PFSK-1 (cell line): ENCODE data around the gene DCT.

Experiments used
- FOXP2 ChIP-seq: optimal IDR thresholded peaks from 2 replicates; pipeline ENCODE3; 2011; ENCODE audit warnings: borderline replicate concordance, control low read depth, inconsistent platforms; ENCODE audit not compliant: insufficient read depth; ENCODE audit errors: extremely low read length, extremely low read depth
- POLR2AphosphoS5 ChIP-seq: IDR thresholded peaks from 2 replicates; pipeline ENCODE4 v1.6.1; 2012; ENCODE audit warnings: low read depth, mild to moderate bottlenecking, control low read depth, low read length, moderate library complexity
- REST ChIP-seq, 2 experiments: IDR thresholded peaks; 2 replicates each; pipeline versions ENCODE4 v1.6.1 to v1.8.0; 2011 to 2012; ENCODE audit warnings: low read depth in 2 of 2, low read length in 2 of 2, control low read depth in 1 of 2, inconsistent platforms in 1 of 2, mild to moderate bottlenecking in 1 of 2, moderate library complexity in 1 of 2; ENCODE audit not compliant: insufficient read depth in 1 of 2
- SIN3A ChIP-seq: IDR thresholded peaks from 2 replicates; pipeline ENCODE4 v1.6.1; 2012; ENCODE audit warnings: mild to moderate bottlenecking, low read length, moderate library complexity, borderline replicate concordance; ENCODE audit not compliant: insufficient read depth
- TAF1 ChIP-seq: IDR thresholded peaks from 2 replicates; pipeline ENCODE4 v1.6.1; 2012; ENCODE audit warnings: low read length, control low read depth, borderline replicate concordance; ENCODE audit not compliant: insufficient read depth

DCT gene

GRCh38 chr13:94515911-94516310, 36.4 kb upstream of the DCT start:
- TF ChIP-seq TAF1 (no peak), FOXP2 (no peak), REST (IDR thresholded peaks at IDR 0.05; ENCODE audit: insufficient read depth in 1 of 2, low read depth in 2 of 2, low read length in 2 of 2) (no peak), POLR2AphosphoS5 (no peak), SIN3A (no peak)

GRCh38 chr13:94515374-94515773, 35.9 kb upstream of the DCT start:
- TF ChIP-seq FOXP2 (no peak), TAF1 (no peak), POLR2AphosphoS5 (no peak)

DNA sequence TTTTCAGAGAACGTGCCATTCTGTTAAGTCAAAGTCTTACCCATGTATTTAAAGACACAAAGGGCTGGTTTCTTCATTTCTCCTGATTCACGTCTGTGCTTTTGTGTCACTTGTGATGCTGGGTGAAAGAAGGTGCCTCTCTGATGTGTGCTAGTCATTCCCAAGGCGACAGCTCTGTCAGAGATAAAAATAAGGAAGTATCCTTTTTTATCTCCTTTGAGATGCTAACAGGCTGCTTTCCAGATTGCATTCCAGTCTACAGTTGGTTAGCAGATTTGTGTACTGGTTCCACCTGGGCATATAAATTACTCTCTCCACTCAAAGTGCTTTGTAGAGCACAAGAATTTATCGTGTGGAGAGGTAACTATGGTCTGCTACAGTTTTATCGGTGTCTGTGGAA, 33.5 kb upstream of the DCT start:
- TF ChIP-seq FOXP2 (no peak), SIN3A (no peak), TAF1 (no peak), POLR2AphosphoS5 (no peak), REST (IDR thresholded peaks at IDR 0.05; ENCODE audit: insufficient read depth in 1 of 2, low read depth in 2 of 2, low read length in 2 of 2) (no peak)

DNA sequence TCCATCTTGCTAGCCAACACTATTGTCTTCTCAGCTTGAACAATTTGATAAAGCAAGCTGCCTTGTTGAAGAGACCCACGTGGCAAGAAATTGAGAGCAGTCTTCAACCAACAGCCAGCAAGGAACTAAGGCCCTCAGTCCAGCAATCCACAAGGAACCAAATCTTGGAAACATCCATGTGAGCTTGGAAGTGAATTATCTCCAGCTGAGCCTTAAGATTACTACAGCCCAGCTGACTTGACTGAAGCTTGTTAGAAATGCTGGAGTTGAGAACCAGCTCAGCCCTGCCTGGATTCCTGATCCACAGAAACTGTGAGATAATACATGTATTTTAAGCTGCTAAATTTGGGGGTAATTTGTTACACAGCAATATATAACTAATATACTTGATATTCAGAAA, 26.2 kb upstream of the DCT start:
- TF ChIP-seq REST (IDR thresholded peaks at IDR 0.05; ENCODE audit: insufficient read depth in 1 of 2, low read depth in 2 of 2, low read length in 2 of 2), result no peak
- no peak for TF ChIP-seq TAF1
- TF ChIP-seq SIN3A, result no peak
- TF ChIP-seq POLR2AphosphoS5, result no peak
- no peak for TF ChIP-seq FOXP2

DNA sequence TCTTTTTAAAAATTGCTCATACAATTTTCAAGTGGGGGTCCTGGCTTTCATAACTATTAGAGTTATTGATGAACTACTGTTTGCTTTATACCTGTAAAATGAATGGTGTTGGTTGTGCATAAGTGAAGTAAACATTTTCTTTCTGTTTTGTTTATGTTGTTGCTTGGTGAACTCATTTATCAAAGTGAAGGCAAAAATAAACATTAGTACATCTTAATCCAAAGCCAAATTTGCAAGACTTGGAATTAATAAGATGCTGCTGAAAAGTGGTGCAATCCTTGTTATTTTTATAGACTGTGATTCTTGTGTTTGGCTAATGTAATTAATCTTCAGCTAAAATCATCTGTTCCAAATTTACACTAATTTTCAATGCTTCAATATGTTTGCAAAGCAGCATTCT, 24.4 kb upstream of the DCT start:
- TF ChIP-seq FOXP2, result no peak
- no peak for TF ChIP-seq REST (IDR thresholded peaks at IDR 0.05; ENCODE audit: insufficient read depth in 1 of 2, low read depth in 2 of 2, low read length in 2 of 2)
- no peak for TF ChIP-seq TAF1
- TF ChIP-seq SIN3A, result no peak
